Measurements from ENCODE around the gene RRM2. TPM values are rescaled to one million over a fixed set of nuclear protein-coding genes. Genes with fewer than 3 reads are reported as not detected.

RRM2 gene
- total RNA-seq, 4 donors from 2014 or later = 0.40 to 3.2 (median 2.0) TPM

DNA sequence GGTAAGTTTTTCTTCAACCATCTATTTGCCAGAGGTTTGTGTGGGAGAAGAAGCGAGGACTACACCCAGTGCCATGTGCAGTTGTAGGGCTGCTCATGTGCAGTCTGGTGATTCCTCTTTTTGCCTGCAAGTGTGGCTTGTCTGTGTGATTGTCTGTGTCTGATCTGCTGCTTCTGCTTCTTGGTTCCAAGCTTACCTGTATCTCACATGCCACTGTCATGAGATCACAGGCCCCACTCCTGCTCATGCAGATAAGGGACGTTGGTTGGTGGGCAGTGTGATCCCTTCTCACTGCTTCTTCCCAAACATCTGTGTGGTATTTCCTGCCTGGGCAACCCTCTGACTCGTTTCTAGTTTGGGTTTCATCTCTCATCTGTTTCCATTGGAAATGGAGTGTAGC, 27.1 kb downstream of the RRM2 start:
- Histone ChIP-seq H3K4me1 (peaks cover 0 to 5% (median 0%) of the 10 kb centered on the region in 3 donors), H3K27me3 (no peaks in the 10 kb centered on the region), H3K36me3 (no peaks in the 10 kb centered on the region), H3K4me3 (no peak overlapping the region), H3K27ac (no peak overlapping the region), H3K9me3 (no peaks in the 10 kb centered on the region)
- ATAC-seq = no peak
- TF ChIP-seq EP300 (IDR thresholded peaks at IDR 0.05) = no peak
- no peak for TF ChIP-seq POLR2AphosphoS5 (IDR thresholded peaks at IDR 0.05)
- no peak for TF ChIP-seq POLR2A (IDR thresholded peaks at IDR 0.05)
- TF ChIP-seq, protein P1, sequence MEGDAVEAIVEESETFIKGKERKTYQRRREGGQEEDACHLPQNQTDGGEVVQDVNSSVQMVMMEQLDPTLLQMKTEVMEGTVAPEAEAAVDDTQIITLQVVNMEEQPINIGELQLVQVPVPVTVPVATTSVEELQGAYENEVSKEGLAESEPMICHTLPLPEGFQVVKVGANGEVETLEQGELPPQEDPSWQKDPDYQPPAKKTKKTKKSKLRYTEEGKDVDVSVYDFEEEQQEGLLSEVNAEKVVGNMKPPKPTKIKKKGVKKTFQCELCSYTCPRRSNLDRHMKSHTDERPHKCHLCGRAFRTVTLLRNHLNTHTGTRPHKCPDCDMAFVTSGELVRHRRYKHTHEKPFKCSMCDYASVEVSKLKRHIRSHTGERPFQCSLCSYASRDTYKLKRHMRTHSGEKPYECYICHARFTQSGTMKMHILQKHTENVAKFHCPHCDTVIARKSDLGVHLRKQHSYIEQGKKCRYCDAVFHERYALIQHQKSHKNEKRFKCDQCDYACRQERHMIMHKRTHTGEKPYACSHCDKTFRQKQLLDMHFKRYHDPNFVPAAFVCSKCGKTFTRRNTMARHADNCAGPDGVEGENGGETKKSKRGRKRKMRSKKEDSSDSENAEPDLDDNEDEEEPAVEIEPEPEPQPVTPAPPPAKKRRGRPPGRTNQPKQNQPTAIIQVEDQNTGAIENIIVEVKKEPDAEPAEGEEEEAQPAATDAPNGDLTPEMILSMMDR (IDR thresholded peaks at IDR 0.05) = no peak
- 33 to 63% methylated on average over 1 to 2 of the region's 3 CpGs for WGBS, 2 donors (ENCODE audit: low coverage in 1 of 2)

DNA sequence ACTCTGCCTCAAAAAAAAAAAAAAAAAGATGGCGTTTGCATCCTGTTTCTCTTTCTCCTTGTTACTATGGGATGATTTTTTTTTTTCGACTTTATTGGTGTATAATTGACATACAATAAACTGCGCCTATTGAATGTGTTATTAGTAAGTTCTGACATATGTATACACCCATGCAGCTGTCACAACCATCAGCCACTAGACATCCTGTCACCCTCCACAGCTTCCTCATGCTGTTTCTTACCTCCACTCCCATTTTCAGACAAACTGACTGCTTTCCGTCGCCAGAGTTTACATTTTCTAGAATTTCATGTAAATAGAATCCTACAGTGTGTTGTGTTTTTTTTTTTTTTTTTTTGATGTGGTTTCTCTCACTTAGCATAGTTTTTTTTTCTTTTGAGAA, 27.9 kb downstream of the RRM2 start:
- Histone ChIP-seq H3K27me3 (no peaks in the 10 kb centered on the region), H3K4me1 (no peaks in the 10 kb centered on the region), H3K4me3 (no peak overlapping the region), H3K27ac (no peak overlapping the region), H3K9me3 (no peaks in the 10 kb centered on the region), H3K36me3 (no peaks in the 10 kb centered on the region)
- TF ChIP-seq EP300 (IDR thresholded peaks at IDR 0.05) (no peak), POLR2AphosphoS5 (IDR thresholded peaks at IDR 0.05) (no peak), POLR2A (IDR thresholded peaks at IDR 0.05) (no peak)
- TF ChIP-seq, protein P1 (IDR thresholded peaks at IDR 0.05) = no peak
- 86 to 92% methylated on average over 4 to 5 of the region's 5 CpGs for WGBS, 2 donors (ENCODE audit: low coverage in 1 of 2)
- no peak for ATAC-seq

DNA sequence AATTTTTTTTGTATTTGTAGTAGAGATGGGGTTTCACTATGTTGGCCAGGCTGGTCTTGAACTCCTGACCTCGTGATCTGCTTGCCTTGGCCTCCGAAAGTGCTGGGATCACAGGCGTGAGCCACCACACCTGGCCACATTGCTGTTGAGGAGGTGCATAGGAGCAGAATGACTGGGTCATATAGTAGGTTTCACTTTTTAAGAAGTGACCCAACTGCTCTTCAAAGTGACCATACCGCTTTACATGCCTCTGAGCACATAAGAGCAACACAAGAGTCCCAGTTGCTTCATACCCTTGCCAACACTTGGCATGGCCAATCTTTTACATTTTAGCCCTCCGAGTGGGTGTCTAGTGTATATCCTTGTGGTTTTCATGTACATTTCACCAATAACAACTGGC, 28.9 kb downstream of the RRM2 start:
- ATAC-seq = no peak
- H3K4me3 ChIP-seq = no peak overlapping the region
- no peak overlapping the region for H3K27ac ChIP-seq
- H3K9me3 ChIP-seq = no peaks in the 10 kb centered on the region
- no peaks in the 10 kb centered on the region for H3K27me3 ChIP-seq
- H3K4me1 ChIP-seq = no peaks in the 10 kb centered on the region
- WGBS, 2 donors (ENCODE audit: low coverage in 1 of 2) = 79 to 98% methylated on average over 2 to 5 of the region's 5 CpGs
- H3K36me3 ChIP-seq = no peaks in the 10 kb centered on the region
- TF ChIP-seq, protein P1 (IDR thresholded peaks at IDR 0.05) = no peak
- TF ChIP-seq POLR2A (IDR thresholded peaks at IDR 0.05) (no peak), POLR2AphosphoS5 (IDR thresholded peaks at IDR 0.05) (no peak), EP300 (IDR thresholded peaks at IDR 0.05) (no peak)

DNA sequence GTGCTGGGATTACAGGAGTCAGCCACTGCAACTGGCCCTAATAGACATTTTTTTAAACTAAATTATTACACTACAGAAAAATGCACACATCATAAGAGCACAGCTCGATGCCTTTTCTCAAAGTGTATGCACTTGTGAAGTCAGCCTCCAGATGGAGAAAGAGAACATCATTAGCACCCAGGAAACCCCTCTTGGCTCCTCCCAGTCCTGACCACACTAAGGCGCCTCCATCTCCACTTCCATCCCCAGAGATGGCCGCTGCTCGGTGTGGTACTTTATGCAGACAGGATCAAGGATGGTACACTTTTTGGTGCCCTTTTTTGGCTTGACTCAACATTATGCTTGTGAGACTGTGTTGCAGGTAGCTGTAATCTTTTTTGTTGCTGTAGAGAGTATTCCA, 34.8 kb downstream of the RRM2 start:
- Histone ChIP-seq H3K36me3 (no peaks in the 10 kb centered on the region), H3K4me3 (no peak overlapping the region), H3K27me3 (no peaks in the 10 kb centered on the region), H3K27ac (no peak overlapping the region), H3K4me1 (no peaks in the 10 kb centered on the region), H3K9me3 (no peaks in the 10 kb centered on the region)
- no peak for ATAC-seq
- 91 to 94% methylated on average over 4 of the region's 4 CpGs for WGBS, 2 donors (ENCODE audit: low coverage in 1 of 2)
- TF ChIP-seq POLR2AphosphoS5 (IDR thresholded peaks at IDR 0.05) (no peak), POLR2A (IDR thresholded peaks at IDR 0.05) (no peak), EP300 (IDR thresholded peaks at IDR 0.05) (no peak)
- TF ChIP-seq, protein P1 (IDR thresholded peaks at IDR 0.05) = no peak

DNA sequence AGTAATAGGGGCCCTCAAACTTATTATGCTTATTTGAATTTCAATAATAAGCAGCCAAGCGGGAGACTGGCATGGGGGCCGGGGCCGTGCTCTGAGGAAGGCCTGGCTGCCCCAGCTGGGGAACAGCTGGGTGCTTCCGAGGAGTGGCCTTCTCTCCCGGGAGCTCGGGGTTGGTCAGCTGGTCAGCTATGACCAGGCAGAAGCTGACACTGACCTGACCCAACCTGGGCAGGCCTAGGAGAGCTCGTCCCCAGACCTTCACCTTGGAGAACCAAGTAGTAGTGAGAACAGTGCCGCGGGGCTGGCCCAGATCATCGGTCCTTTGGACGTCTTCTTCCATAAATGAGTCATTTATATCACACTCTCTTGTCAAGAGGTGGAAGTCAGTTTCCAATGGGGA, 36.1 kb downstream of the RRM2 start:
- H3K4me1 ChIP-seq = peaks cover 0 to 4% (median 0%) of the 10 kb centered on the region in 3 donors
- H3K36me3 ChIP-seq = no peaks in the 10 kb centered on the region
- H3K27me3 ChIP-seq = no peaks in the 10 kb centered on the region
- 80% methylated on average over 1 of the region's 11 CpGs; no CpG with 5 or more reads in 1 of the 2 donors for WGBS, 2 donors (ENCODE audit: low coverage in 1 of 2)
- no peak overlapping the region for H3K27ac ChIP-seq
- no peak for ATAC-seq
- TF ChIP-seq EP300 (IDR thresholded peaks at IDR 0.05) (no peak), POLR2A (IDR thresholded peaks at IDR 0.05) (no peak), POLR2AphosphoS5 (IDR thresholded peaks at IDR 0.05) (no peak)
- TF ChIP-seq, protein P1 (IDR thresholded peaks at IDR 0.05) = no peak
- no peak overlapping the region for H3K4me3 ChIP-seq
- no peaks in the 10 kb centered on the region for H3K9me3 ChIP-seq

Data from gastroesophageal sphincter (tissue), 4 donors.